Stomach (tissue), 9 donors: ENCODE data around the gene LHFPL3. TPM values are rescaled to one million over a fixed set of nuclear protein-coding genes. Genes with fewer than 3 reads are reported as not detected.
A peak's percentile ranks its signal among the peaks of the same experiment; 100 is the strongest.

Experiments
- DNase-seq, 2 donors: peaks; one replicate each; pipeline versions ENCODE4 v3.0.0 to v3.0.0-alpha.2; 2013 to 2019
- H3K27ac ChIP-seq, 5 donors: fragments of 200-600 bp in 4 of 5; sonication (generic) in 4 of 5; one replicate each; pipeline ENCODE4 v1.5.1; 2013 to 2019; ENCODE audit warnings: mild to moderate bottlenecking in 1 of 5, moderate library complexity in 1 of 5
- H3K27me3 ChIP-seq, 3 donors: fragments of 200-600 bp; sonication (generic); one replicate each; pipeline ENCODE4 v1.5.1; 2017 to 2019; ENCODE audit warnings: mixed run types in 1 of 3
- H3K36me3 ChIP-seq, 4 donors: fragments of 200-600 bp; sonication (generic); 1 replicate in 3 of 4; 2 replicates in 1 of 4; pipeline ENCODE4 v1.5.1; 2016 to 2019
- H3K4me1 ChIP-seq, 4 donors: fragments of 200-600 bp; sonication (generic); one replicate each; pipeline ENCODE4 v1.5.1; 2016 to 2019
- H3K4me3 ChIP-seq, 4 donors: fragments of 200-600 bp; sonication (generic) in 3 of 4; one replicate each; pipeline ENCODE4 v1.5.1; 2016 to 2019; ENCODE audit warnings: mild to moderate bottlenecking in 1 of 4
- H3K9me3 ChIP-seq, 4 donors: fragments of 200-600 bp; sonication (generic); one replicate each; pipeline ENCODE4 v1.5.1; 2016 to 2019
- EP300 ChIP-seq: sonication (generic); formaldehyde crosslinking; IDR thresholded peaks from one replicate; pipeline ENCODE4 v1.6.1; 2017; ENCODE audit warnings: antibody characterized with exemption
- POLR2A ChIP-seq, 4 donors: fragments of 450-650 bp; IDR thresholded peaks; one replicate each; pipeline ENCODE4 v1.6.1; 2016; ENCODE audit warnings: antibody characterized with exemption in 4 of 4, control low read depth in 2 of 4, mild to moderate bottlenecking in 1 of 4, moderate library complexity in 1 of 4
- POLR2AphosphoS5 ChIP-seq, 3 donors: sonication (generic); formaldehyde crosslinking; IDR thresholded peaks; one replicate each; pipeline ENCODE4 v1.6.1; 2016; ENCODE audit warnings: antibody characterized with exemption in 3 of 3
- WGBS, 5 donors: extraction: QIAGEN DNeasy Blood & Tissue Kit in 3 of 5; methylation state at CpG; one replicate each; pipeline versions ENCODE4 v1.1.5 to v1.1.7; 2013 to 2018; 5-methylcytosine and 5-hydroxymethylcytosine counted together
- intact Hi-C: fragments of 100-400 bp; cut with DNase I; formaldehyde crosslinking; loops from one replicate; pipeline ENCODE4 v1.15.1; 2023; ENCODE audit warnings: low total_unique reads
- polyA plus RNA-seq, 3 donors: library from polyadenylated mRNA; stranded (reverse); fragments of 200-250 nt; gene quantifications; one replicate each; pipeline ENCODE4 v1.2.3, GENCODE V29; 2013
- total RNA-seq, 5 donors: library from RNA; depleted of rRNA; stranded (reverse); fragments of >200 nt; gene quantifications; one replicate each; pipeline versions ENCODE4 v1.1.0 to v1.2.3, GENCODE V29; 2014 to 2016
- TF ChIP-seq, protein P1 (sequence below), 7 experiments: fragments of 450-650 bp in 4 of 7; fragments of 200-600 bp in 3 of 7; sonication (generic) in 3 of 7; IDR thresholded peaks; one replicate each; pipeline ENCODE4 v1.5.1; 2016 to 2019; ENCODE audit warnings: antibody characterized with exemption in 7 of 7, control low read depth in 2 of 7, mild to moderate bottlenecking in 1 of 7
- donor health status: healthy with polysubstance abuse.
- donor health status: Bipolar disorder and iron deficiency.
- donor health status: healthy.

Gene LHFPL3
- total and polyA plus RNA-seq, 8 donors: 0.55 TPM; not detected in 7

DNA sequence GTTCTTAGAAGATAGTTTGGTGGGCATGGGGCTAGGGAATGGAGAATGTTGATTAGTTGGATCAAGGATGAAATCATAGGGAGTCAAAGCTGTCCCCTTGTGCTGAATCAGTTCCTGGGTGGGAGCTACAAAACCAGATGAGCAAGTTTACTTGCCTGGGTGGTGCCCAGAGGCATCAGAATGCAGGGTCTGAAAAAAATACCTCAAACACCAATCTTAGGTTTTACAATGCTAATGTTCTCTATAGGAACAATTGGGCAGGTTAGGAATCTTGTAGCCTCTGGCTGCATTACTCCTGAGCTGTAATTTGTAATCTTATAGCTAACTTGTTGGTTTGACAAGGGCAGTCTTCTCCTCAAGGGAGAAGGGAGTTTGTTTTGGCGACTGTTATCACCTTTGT lies 34.4 kb downstream of the LHFPL3 start:
- TF ChIP-seq, protein P1, sequence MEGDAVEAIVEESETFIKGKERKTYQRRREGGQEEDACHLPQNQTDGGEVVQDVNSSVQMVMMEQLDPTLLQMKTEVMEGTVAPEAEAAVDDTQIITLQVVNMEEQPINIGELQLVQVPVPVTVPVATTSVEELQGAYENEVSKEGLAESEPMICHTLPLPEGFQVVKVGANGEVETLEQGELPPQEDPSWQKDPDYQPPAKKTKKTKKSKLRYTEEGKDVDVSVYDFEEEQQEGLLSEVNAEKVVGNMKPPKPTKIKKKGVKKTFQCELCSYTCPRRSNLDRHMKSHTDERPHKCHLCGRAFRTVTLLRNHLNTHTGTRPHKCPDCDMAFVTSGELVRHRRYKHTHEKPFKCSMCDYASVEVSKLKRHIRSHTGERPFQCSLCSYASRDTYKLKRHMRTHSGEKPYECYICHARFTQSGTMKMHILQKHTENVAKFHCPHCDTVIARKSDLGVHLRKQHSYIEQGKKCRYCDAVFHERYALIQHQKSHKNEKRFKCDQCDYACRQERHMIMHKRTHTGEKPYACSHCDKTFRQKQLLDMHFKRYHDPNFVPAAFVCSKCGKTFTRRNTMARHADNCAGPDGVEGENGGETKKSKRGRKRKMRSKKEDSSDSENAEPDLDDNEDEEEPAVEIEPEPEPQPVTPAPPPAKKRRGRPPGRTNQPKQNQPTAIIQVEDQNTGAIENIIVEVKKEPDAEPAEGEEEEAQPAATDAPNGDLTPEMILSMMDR (IDR thresholded peaks at IDR 0.05): no peak
- TF ChIP-seq POLR2AphosphoS5 (IDR thresholded peaks at IDR 0.05) (no peak), POLR2A (IDR thresholded peaks at IDR 0.05) (no peak), EP300 (no peak)
- WGBS, 5 donors: 4 to 16% (median 9%) methylated on average over 1 of the region's 1 CpG
- intact Hi-C loops: no loop called here

GRCh38 chr7:104363355-104363754 lies 35.0 kb downstream of the LHFPL3 start:
- H3K4me1 ChIP-seq: no peaks in the 10 kb centered on the region
- H3K27ac ChIP-seq: peak overlapping the region in 1 of 5 donors; percentile 45
- H3K4me3 ChIP-seq: no peak overlapping the region
- TF ChIP-seq POLR2A (IDR thresholded peaks at IDR 0.05) (no peak), POLR2AphosphoS5 (IDR thresholded peaks at IDR 0.05) (no peak), EP300 (no peak)
- TF ChIP-seq, protein P1 (IDR thresholded peaks at IDR 0.05): no peak
- H3K27me3 ChIP-seq: no peaks in the 10 kb centered on the region
- DNase-seq: no peak
- H3K36me3 ChIP-seq: no peaks in the 10 kb centered on the region
- WGBS, 5 donors: 61 to 83% (median 69%) methylated on average over 5 of the region's 5 CpGs
- intact Hi-C loops: no loop called here
- H3K9me3 ChIP-seq: no peaks in the 10 kb centered on the region

More for the DNA sequence above, 34.4 kb downstream of the LHFPL3 start:
- Histone ChIP-seq H3K9me3 (no peaks in the 10 kb centered on the region), H3K4me3 (no peak overlapping the region), H3K4me1 (no peaks in the 10 kb centered on the region), H3K36me3 (no peaks in the 10 kb centered on the region), H3K27ac (peak overlapping the region in 1 of 5 donors; percentile 12), H3K27me3 (no peaks in the 10 kb centered on the region)
- no peak for DNase-seq

GRCh38 chr7:104366390-104366789 lies 38.0 kb downstream of the LHFPL3 start:
- DNase-seq: no peak
- TF ChIP-seq POLR2AphosphoS5 (IDR thresholded peaks at IDR 0.05) (no peak), EP300 (no peak), POLR2A (IDR thresholded peaks at IDR 0.05) (no peak)
- TF ChIP-seq, protein P1 (IDR thresholded peaks at IDR 0.05): no peak
- WGBS, 5 donors: 39 to 57% (median 44%) methylated on average over 1 of the region's 1 CpG
- no peaks in the 10 kb centered on the region for H3K4me1 ChIP-seq
- intact Hi-C loops: no loop called here
- H3K4me3 ChIP-seq: no peak overlapping the region
- no peaks in the 10 kb centered on the region for H3K36me3 ChIP-seq
- peaks cover 0 to 7% (median 0%) of the 10 kb centered on the region in 3 donors for H3K27me3 ChIP-seq
- no peak overlapping the region for H3K27ac ChIP-seq
- H3K9me3 ChIP-seq: no peaks in the 10 kb centered on the region

GRCh38 chr7:104367926-104368325 lies 39.5 kb downstream of the LHFPL3 start:
- no peaks in the 10 kb centered on the region for H3K4me1 ChIP-seq
- intact Hi-C loops: no loop called here
- H3K27ac ChIP-seq: no peak overlapping the region
- no peak for TF ChIP-seq POLR2AphosphoS5 (IDR thresholded peaks at IDR 0.05)
- TF ChIP-seq, protein P1 (IDR thresholded peaks at IDR 0.05): no peak
- no peak for TF ChIP-seq POLR2A (IDR thresholded peaks at IDR 0.05)
- no peak for TF ChIP-seq EP300
- H3K27me3 ChIP-seq: peaks cover 0 to 7% (median 0%) of the 10 kb centered on the region in 3 donors
- H3K36me3 ChIP-seq: no peaks in the 10 kb centered on the region
- DNase-seq: no peak
- H3K9me3 ChIP-seq: no peaks in the 10 kb centered on the region
- no peak overlapping the region for H3K4me3 ChIP-seq
